ENCODE data around the gene LRIF1.
"Not testable (repeated sequence)": the region's sequence is repeated elsewhere in the genome, so short reads cannot be mapped to it uniquely, and the experiment has no call there.

LRIF1 gene

GRCh38 chr1:110964455-110964903 is 757 bp upstream of the LRIF1 start:
- in situ Hi-C loops (cut with HindIII; ENCODE audit: low pct_unique_long_range_greater_than_20kb, low sequenced_read_pairs), result no loop called here
- no peak for TF ChIP-seq JUND (IDR thresholded peaks at IDR 0.05; ENCODE audit: low read depth)
- no peak for DNase-seq (ENCODE audit: low read depth in 1 of 2, low spot score in 1 of 2)

- no peak for TF ChIP-seq JUND (IDR thresholded peaks at IDR 0.05; ENCODE audit: low read depth)
- DNase-seq (ENCODE audit: low read depth in 1 of 2, low spot score in 1 of 2), result peak; percentile 10 to 88
- in situ Hi-C loops (cut with HindIII; ENCODE audit: low pct_unique_long_range_greater_than_20kb, low sequenced_read_pairs), result no loop called here
Observed at GRCh38 chr1:110962892-110963690, 631 bp downstream of the LRIF1 start.

GRCh38 chr1:110961902-110962301 is 1.8 kb downstream of the LRIF1 start:
- TF ChIP-seq JUND (IDR thresholded peaks at IDR 0.05; ENCODE audit: low read depth), result no peak
- in situ Hi-C loops (cut with HindIII; ENCODE audit: low pct_unique_long_range_greater_than_20kb, low sequenced_read_pairs), result no loop called here
- no peak for DNase-seq (ENCODE audit: low read depth in 1 of 2, low spot score in 1 of 2)

GRCh38 chr1:110960777-110961420 is 2.8 kb downstream of the LRIF1 start:
- DNase-seq (ENCODE audit: low read depth in 1 of 2, low spot score in 1 of 2), result no peak
- in situ Hi-C loops (cut with HindIII; ENCODE audit: low pct_unique_long_range_greater_than_20kb, low sequenced_read_pairs), result no loop called here
- no peak for TF ChIP-seq JUND (IDR thresholded peaks at IDR 0.05; ENCODE audit: low read depth)

- TF ChIP-seq JUND (IDR thresholded peaks at IDR 0.05; ENCODE audit: low read depth), result no peak
- no peak for DNase-seq (ENCODE audit: low read depth in 1 of 2, low spot score in 1 of 2)
- in situ Hi-C loops (cut with HindIII; ENCODE audit: low pct_unique_long_range_greater_than_20kb, low sequenced_read_pairs), result no loop called here
Observed at GRCh38 chr1:110957798-110958197, 5.9 kb downstream of the LRIF1 start.

- in situ Hi-C loops (cut with HindIII; ENCODE audit: low pct_unique_long_range_greater_than_20kb, low sequenced_read_pairs), result no loop called here
- no peak for TF ChIP-seq JUND (IDR thresholded peaks at IDR 0.05; ENCODE audit: low read depth)
- no peak for DNase-seq (ENCODE audit: low read depth in 1 of 2, low spot score in 1 of 2)
Observed at GRCh38 chr1:110956586-110956985, 7.1 kb downstream of the LRIF1 start.

- TF ChIP-seq JUND (IDR thresholded peaks at IDR 0.05; ENCODE audit: low read depth), result no peak
- no peak for DNase-seq (ENCODE audit: low read depth in 1 of 2, low spot score in 1 of 2)
- in situ Hi-C loops (cut with HindIII; ENCODE audit: low pct_unique_long_range_greater_than_20kb, low sequenced_read_pairs), result no loop called here
Observed at GRCh38 chr1:110953031-110953430, 10.7 kb downstream of the LRIF1 start.

GRCh38 chr1:110952031-110952430 is 11.7 kb downstream of the LRIF1 start:
- TF ChIP-seq JUND (IDR thresholded peaks at IDR 0.05; ENCODE audit: low read depth), result no peak
- in situ Hi-C loops (cut with HindIII; ENCODE audit: low pct_unique_long_range_greater_than_20kb, low sequenced_read_pairs), result no loop called here
- DNase-seq (ENCODE audit: low read depth in 1 of 2, low spot score in 1 of 2), result no peak

- no peak for DNase-seq (ENCODE audit: low read depth in 1 of 2, low spot score in 1 of 2)
- in situ Hi-C loops (cut with HindIII; ENCODE audit: low pct_unique_long_range_greater_than_20kb, low sequenced_read_pairs), result no loop called here
- no peak for TF ChIP-seq JUND (IDR thresholded peaks at IDR 0.05; ENCODE audit: low read depth)
Observed at GRCh38 chr1:110951161-110951560, 12.6 kb downstream of the LRIF1 start.

- no peak for TF ChIP-seq JUND (IDR thresholded peaks at IDR 0.05; ENCODE audit: low read depth)
- no peak for DNase-seq (ENCODE audit: low read depth in 1 of 2, low spot score in 1 of 2)
- in situ Hi-C loops (cut with HindIII; ENCODE audit: low pct_unique_long_range_greater_than_20kb, low sequenced_read_pairs), result no loop called here
Observed at GRCh38 chr1:110948038-110948810, 15.5 kb downstream of the LRIF1 start.

GRCh38 chr1:110945626-110946025 is 18.1 kb downstream of the LRIF1 start:
- DNase-seq (ENCODE audit: low read depth in 1 of 2, low spot score in 1 of 2), result no peak
- no peak for TF ChIP-seq JUND (IDR thresholded peaks at IDR 0.05; ENCODE audit: low read depth)
- in situ Hi-C loops (cut with HindIII; ENCODE audit: low pct_unique_long_range_greater_than_20kb, low sequenced_read_pairs), result no loop called here

GRCh38 chr1:110944806-110945205 is 18.9 kb downstream of the LRIF1 start:
- in situ Hi-C loops (cut with HindIII; ENCODE audit: low pct_unique_long_range_greater_than_20kb, low sequenced_read_pairs), result no loop called here
- no peak for DNase-seq (ENCODE audit: low read depth in 1 of 2, low spot score in 1 of 2)
- no peak for TF ChIP-seq JUND (IDR thresholded peaks at IDR 0.05; ENCODE audit: low read depth)

- in situ Hi-C loops (cut with HindIII; ENCODE audit: low pct_unique_long_range_greater_than_20kb, low sequenced_read_pairs), result no loop called here
- TF ChIP-seq JUND (IDR thresholded peaks at IDR 0.05; ENCODE audit: low read depth), result no peak
- no peak for DNase-seq (ENCODE audit: low read depth in 1 of 2, low spot score in 1 of 2)
Observed at GRCh38 chr1:110936567-110936966, 27.2 kb downstream of the LRIF1 start.

GRCh38 chr1:110931097-110931496 is 32.6 kb downstream of the LRIF1 start:
- DNase-seq (ENCODE audit: low read depth in 1 of 2, low spot score in 1 of 2); in situ Hi-C loops (cut with HindIII; ENCODE audit: low pct_unique_long_range_greater_than_20kb, low sequenced_read_pairs): not testable (repeated sequence)

Data from T47D (cell line).